PC-9 (cell line): ENCODE results near the gene SRL. TPM values are rescaled to one million over a fixed set of nuclear protein-coding genes. Genes with fewer than 3 reads are reported as not detected.

Experiments
- BruUV-seq: library from RNA; stranded (reverse); fragments of 400-500 nt; replicated peaks from 2 replicates; lab custom pipeline; 2021; lab: Mats Ljungman, UMichigan
- CTCF ChIA-PET: fragments of 300-600 bp; sonication (Branson Sonifier 250); formaldehyde crosslinking; loops from one replicate; lab custom pipeline; 2022; ENCODE audit warnings: antibody characterized with exemption; lab: Charles Lee
- POLR2A ChIA-PET: fragments of 300-600 bp; sonication (Branson Sonifier 250); formaldehyde crosslinking; loops from one replicate; lab custom pipeline; 2022; ENCODE audit warnings: antibody characterized with exemption; ENCODE audit not compliant: unreplicated experiment; lab: Charles Lee
- DNase-seq, 2 experiments: peaks; one replicate each; pipeline versions ENCODE4 v3.0.0 to v3.0.0-alpha.2; 2015 to 2022; ENCODE audit warnings: mixed read lengths in 1 of 2
- H2AFZ ChIP-seq: fragments of 200-600 bp; sonication (generic); 2 replicates; pipeline ENCODE4 v1.8.1; 2017; ENCODE audit warnings: antibody characterized with exemption
- H3F3A ChIP-seq: fragments of 200-600 bp; sonication (generic); 2 replicates; pipeline ENCODE4 v1.8.1; 2017; ENCODE audit warnings: antibody characterized with exemption, mild to moderate bottlenecking, low read depth; ENCODE audit not compliant: insufficient read depth
- H3K27ac ChIP-seq: fragments of 200-600 bp; sonication (generic); 2 replicates; pipeline ENCODE4 v1.6.1; 2016; ENCODE audit warnings: mixed run types
- H3K27me3 ChIP-seq: fragments of 200-600 bp; sonication (generic); 2 replicates; pipeline ENCODE4 v1.6.1; 2016; ENCODE audit warnings: low read depth, mixed run types; ENCODE audit not compliant: insufficient read depth
- H3K36me3 ChIP-seq: fragments of 200-600 bp; sonication (generic); 2 replicates; pipeline ENCODE4 v1.6.1; 2016; ENCODE audit warnings: low read depth, mixed run types
- H3K4me1 ChIP-seq: fragments of 200-600 bp; sonication (generic); replicated peaks from 2 replicates; pipeline ENCODE4 v1.6.1; 2016; ENCODE audit warnings: mixed run types; ENCODE audit not compliant: insufficient read depth
- H3K4me2 ChIP-seq: fragments of 200-600 bp; sonication (generic); 2 replicates; pipeline ENCODE4 v1.6.1; 2017; ENCODE audit warnings: mixed run types
- H3K4me3 ChIP-seq: fragments of 200-600 bp; sonication (generic); 2 replicates; pipeline ENCODE4 v1.6.1; 2016; ENCODE audit warnings: mixed run types
- H3K79me2 ChIP-seq: fragments of 200-600 bp; sonication (generic); 2 replicates; pipeline ENCODE4 v1.6.1; 2017; ENCODE audit warnings: low read depth, mixed run types
- H3K9me2 ChIP-seq: fragments of 200-600 bp; sonication (generic); 2 replicates; pipeline ENCODE4 v1.8.1; 2017; ENCODE audit warnings: mild to moderate bottlenecking; ENCODE audit not compliant: insufficient read depth
- H3K9me3 ChIP-seq: fragments of 200-600 bp; sonication (generic); 2 replicates; pipeline ENCODE4 v1.8.1; 2016; ENCODE audit warnings: low read depth; ENCODE audit not compliant: insufficient read depth
- H4K20me1 ChIP-seq: fragments of 200-600 bp; sonication (generic); 2 replicates; pipeline ENCODE4 v1.8.1; 2017; ENCODE audit not compliant: insufficient read depth
- EZH2 ChIP-seq: fragments of 200-600 bp; sonication (generic); IDR thresholded peaks from 2 replicates; pipeline ENCODE4 v1.8.0; 2017; ENCODE audit warnings: antibody characterized with exemption, low read depth
- intact Hi-C: fragments of 100-400 bp; cut with micrococcal nuclease; formaldehyde crosslinking; loops from one replicate; pipeline ENCODE4 v1.10.0; 2022; ENCODE audit not compliant: unreplicated experiment
- total RNA-seq: library from RNA; stranded (reverse); gene quantifications from 2 replicates; pipeline ENCODE4 v1.2.3, GENCODE V29; 2021
- TF ChIP-seq, protein P1 (sequence below): fragments of 200-600 bp; sonication (generic); conservative IDR thresholded peaks from 2 replicates; pipeline ENCODE4 v1.6.1; 2017; ENCODE audit warnings: mixed run types, antibody characterized with exemption, mild to moderate bottlenecking, moderate library complexity

Gene SRL
- total RNA-seq, 1 experiment from 2014 or later = not detected

DNA sequence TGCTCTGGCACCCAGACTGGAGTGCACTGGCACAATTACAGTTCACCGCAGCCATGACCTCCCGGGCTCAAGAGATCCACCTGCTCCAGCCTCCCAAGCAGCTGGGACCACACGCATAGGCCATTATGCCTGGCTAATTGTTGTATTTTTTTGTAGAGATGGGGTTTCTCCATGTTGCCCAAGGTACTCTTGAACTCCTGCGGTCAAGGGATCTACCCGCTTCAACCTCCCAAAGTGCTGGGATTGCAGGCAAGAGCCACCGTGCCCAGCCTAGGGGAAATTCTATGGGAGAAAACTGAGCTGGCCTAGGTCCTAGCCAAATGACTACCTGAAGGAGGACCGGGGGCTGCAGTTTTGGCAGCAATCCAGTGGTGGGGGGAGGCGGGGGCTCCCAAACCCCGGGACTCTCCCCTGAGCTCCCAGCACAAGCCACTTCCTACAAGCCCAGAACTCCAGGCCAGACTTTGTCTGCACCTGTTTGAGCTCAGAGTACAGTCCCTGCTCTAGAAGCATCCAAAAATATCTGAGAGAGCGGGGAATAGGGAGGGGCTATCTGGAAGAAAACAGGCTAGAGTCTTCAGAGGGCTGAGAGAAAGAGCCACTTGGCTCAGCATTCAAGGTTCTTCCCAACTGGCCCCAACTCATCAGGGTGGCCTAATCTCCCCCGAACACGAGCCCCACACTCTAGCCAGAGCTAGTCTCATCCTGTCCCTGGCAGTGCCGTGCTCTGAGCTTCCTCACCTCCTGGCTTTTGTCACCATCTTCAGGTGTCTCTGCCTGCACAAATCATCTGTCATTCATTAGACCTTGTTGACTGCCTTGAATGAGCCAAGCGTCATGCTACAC is 9.1 kb downstream of the SRL start:
- Histone ChIP-seq H3K27ac (no peak overlapping the region), H3K4me1 (no peaks in the 10 kb centered on the region), H3K9me2 (no peaks in the 10 kb centered on the region), H3K4me2 (no peak overlapping the region), H3K79me2 (no peaks in the 10 kb centered on the region), H3K27me3 (peaks cover 17% of the 10 kb centered on the region; the same call in 1 of the 2 replicates), H3F3A (no peaks in the 10 kb centered on the region), H3K36me3 (no peaks in the 10 kb centered on the region), H2AFZ (no peak overlapping the region), H3K9me3 (no peaks in the 10 kb centered on the region), H4K20me1 (no peaks in the 10 kb centered on the region), H3K4me3 (no peak overlapping the region)
- DNase-seq = no peak
- CTCF ChIA-PET = interaction anchor here (0.6 kb wide), 1 partner anchor 21 kb away, joined by 3 read pairs; no protein-coding TSS in a partner anchor
- intact Hi-C loops = no loop called here
- POLR2A ChIA-PET = no interaction called here
- BruUV-seq = no TSS peak
- TF ChIP-seq, protein P1, sequence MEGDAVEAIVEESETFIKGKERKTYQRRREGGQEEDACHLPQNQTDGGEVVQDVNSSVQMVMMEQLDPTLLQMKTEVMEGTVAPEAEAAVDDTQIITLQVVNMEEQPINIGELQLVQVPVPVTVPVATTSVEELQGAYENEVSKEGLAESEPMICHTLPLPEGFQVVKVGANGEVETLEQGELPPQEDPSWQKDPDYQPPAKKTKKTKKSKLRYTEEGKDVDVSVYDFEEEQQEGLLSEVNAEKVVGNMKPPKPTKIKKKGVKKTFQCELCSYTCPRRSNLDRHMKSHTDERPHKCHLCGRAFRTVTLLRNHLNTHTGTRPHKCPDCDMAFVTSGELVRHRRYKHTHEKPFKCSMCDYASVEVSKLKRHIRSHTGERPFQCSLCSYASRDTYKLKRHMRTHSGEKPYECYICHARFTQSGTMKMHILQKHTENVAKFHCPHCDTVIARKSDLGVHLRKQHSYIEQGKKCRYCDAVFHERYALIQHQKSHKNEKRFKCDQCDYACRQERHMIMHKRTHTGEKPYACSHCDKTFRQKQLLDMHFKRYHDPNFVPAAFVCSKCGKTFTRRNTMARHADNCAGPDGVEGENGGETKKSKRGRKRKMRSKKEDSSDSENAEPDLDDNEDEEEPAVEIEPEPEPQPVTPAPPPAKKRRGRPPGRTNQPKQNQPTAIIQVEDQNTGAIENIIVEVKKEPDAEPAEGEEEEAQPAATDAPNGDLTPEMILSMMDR = no peak

DNA sequence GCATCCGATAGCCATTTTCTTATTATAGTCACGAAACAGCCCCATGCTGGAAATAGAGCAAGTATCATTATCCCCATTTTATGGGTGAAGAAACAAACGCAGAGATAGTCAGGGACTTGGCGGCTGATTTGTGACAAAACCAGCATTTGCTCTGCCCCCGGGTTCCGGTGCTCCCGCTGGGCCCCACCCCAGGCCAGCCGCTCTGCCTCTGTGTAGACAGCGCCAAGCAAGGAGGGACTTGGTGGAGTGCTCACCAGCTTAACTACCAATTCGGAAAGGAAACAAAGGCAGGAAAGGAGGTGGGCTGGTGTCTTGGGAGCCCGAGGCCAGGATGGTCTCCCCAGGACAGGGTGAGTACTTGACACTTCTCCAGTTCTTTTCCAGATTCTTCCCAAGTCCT is 10.0 kb downstream of the SRL start:
- TF ChIP-seq EZH2 = no peak
- no peaks in the 10 kb centered on the region for H3K79me2 ChIP-seq
- peaks cover 17% of the 10 kb centered on the region; the same call in 1 of the 2 replicates for H3K27me3 ChIP-seq
- no peaks in the 10 kb centered on the region for H3K36me3 ChIP-seq
- ChIA-PET POLR2A (no interaction called here), CTCF (interaction anchor here (1.1 kb wide), 1 partner anchor 12 kb away, joined by 3 read pairs; no protein-coding TSS in a partner anchor)
- no TSS peak for BruUV-seq
- H3K4me1 ChIP-seq = no peaks in the 10 kb centered on the region
- H3K27ac ChIP-seq = no peak overlapping the region
- no peak overlapping the region for H3K4me2 ChIP-seq
- H3K4me3 ChIP-seq = no peak overlapping the region
- H3F3A ChIP-seq = no peaks in the 10 kb centered on the region
- no peaks in the 10 kb centered on the region for H3K9me2 ChIP-seq
- no peaks in the 10 kb centered on the region for H3K9me3 ChIP-seq
- H2AFZ ChIP-seq = no peak overlapping the region
- DNase-seq = no peak
- H4K20me1 ChIP-seq = no peaks in the 10 kb centered on the region
- intact Hi-C loops = no loop called here

DNA sequence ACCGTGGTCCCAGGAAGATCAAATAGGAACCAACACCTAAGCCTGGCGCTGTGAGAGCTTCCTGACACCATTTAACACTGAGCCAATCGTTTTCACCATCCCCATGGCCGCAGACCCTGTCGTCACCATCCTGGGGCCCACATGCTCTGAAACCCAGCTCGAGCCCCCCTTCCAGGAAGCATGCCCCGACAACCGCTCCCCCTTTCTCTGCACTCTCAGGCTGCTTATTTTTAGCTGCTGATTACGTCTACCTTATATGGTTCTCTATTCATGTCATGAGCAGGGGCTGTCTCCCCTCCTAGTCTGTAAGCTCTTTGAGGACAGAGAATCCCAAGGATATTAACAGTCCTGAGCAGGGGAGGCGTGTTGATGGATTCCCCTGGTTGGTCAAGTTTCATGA is 10.5 kb downstream of the SRL start:
- peaks cover 17% of the 10 kb centered on the region; the same call in 1 of the 2 replicates for H3K27me3 ChIP-seq
- H4K20me1 ChIP-seq = no peaks in the 10 kb centered on the region
- intact Hi-C loops = no loop called here
- no peak overlapping the region for H2AFZ ChIP-seq
- TF ChIP-seq, protein P1 = no peak
- no peak for TF ChIP-seq EZH2
- H3K4me1 ChIP-seq = no peaks in the 10 kb centered on the region
- H3K36me3 ChIP-seq = no peaks in the 10 kb centered on the region
- no peak for DNase-seq
- no peaks in the 10 kb centered on the region for H3K9me3 ChIP-seq
- no peak overlapping the region for H3K4me2 ChIP-seq
- H3K79me2 ChIP-seq = no peaks in the 10 kb centered on the region
- H3K4me3 ChIP-seq = no peak overlapping the region
- H3K27ac ChIP-seq = no peak overlapping the region
- no peaks in the 10 kb centered on the region for H3K9me2 ChIP-seq
- ChIA-PET POLR2A (no interaction called here), CTCF (interaction anchor here (1.1 kb wide), 1 partner anchor 12 kb away, joined by 3 read pairs; no protein-coding TSS in a partner anchor)
- H3F3A ChIP-seq = no peaks in the 10 kb centered on the region
- no TSS peak for BruUV-seq
